GM21619 (cell line): Measurements from ENCODE around the gene TTLL1.
"Not testable (repeated sequence)": the region's sequence is repeated elsewhere in the genome, so short reads cannot be mapped to it uniquely, and the experiment has no call there.

Experiments
- ATAC-seq: cut with Tn5 transposase; IDR thresholded peaks from one replicate; pipeline ENCODE4 v1.9.1; 2021; ENCODE audit not compliant: unreplicated experiment

The TTLL1 gene

DNA sequence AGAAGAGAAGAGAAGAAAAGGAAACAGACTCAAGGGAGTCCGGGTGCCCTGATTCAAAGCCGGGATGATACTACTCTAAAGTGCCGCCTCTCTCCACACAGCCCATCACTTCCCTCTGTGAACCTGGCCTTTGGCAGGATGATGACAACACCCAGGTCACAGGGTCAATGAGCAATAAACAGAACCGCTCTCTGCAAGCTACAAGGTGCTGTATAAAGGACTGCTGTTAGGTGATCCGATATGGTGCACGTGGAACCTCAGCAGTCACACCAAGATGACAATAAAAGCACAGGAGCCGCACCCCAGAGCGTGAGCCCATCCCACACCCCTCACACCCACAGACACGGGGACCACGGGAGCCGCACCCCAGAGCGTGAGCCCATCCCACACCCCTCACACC is 10.7 kb downstream of the TTLL1 start:
- ATAC-seq = no peak

DNA sequence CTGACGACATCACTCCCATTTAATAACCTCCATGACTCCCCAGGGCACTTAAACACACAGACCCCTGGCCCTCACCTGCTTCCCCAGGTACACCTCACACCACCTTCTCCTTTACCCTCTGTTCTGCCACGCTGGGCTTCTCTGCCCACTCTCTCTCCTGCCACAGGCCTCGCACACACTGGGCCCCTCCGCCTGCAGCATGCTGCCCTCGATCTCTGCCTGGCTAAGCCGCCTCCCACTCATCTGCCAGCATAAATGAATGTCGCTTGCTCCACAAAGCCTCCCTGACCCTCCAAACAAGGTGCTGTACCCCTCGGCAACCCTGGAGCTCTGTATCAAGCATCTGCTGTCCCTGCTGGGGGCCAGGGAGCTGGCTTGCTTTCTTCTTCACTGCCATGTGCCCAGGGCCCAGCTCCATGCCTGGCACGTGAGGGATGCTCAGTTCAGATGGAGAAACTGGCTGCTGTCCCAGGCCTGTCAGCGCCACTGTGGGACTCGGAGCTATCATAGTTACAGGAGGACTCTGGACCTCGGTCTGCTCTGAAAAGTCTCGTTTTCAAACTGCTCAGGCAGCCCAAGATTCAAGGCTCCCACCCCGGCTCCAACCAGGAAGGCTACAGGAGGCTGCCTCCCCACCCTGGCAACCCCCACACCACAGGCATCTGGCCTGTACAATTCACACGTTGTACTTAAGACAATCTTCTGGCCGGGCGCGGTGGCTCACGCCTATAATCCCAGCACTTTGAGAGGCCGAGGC is 11.9 kb downstream of the TTLL1 start:
- no peak for ATAC-seq

DNA sequence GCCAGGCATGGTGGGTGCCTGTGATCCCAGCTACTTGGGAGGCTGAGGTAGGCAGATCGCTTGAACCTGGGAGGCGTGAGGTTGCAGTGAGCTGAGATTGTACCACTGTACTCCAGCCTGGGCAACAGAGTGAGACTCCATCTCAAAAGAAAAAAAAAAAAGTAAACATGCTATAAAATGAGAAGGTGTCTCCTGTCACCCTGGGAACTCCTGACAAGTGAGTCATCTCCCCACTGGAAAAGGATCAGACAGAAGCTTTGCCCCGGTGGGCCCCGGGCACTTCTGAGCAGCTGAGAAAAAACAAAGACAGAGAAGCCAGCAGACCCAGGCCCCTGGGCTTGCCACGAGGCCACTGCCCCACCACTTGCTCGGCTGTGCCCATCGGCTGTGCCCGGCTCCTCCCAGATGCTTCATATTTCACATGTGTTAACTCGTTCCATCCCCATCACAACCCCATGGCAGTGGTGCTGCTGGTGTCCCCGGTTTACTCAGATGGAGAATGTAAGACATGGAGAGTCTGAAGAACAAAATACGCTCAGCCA is 22.3 kb downstream of the TTLL1 start:
- no peak for ATAC-seq

DNA sequence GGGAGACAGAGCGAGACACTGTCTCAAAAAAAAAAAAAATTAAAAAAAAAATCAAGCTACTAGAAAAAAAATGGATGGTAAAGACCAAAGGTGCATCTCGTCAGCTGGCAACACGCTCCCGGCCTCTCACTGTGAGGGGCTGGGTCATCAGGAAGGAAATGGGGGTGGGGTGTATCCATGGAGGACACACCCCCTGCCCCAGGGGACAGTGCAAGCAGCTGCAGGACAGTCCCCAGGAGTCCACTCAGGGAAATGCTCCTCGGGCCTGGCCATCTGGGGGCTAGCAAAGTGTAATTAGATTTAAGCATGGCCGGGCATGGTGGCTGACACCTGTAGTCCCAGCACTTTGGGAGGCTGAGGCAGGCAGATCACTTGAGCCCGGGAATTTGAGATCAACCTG is 23.1 kb downstream of the TTLL1 start:
- no peak for ATAC-seq

DNA sequence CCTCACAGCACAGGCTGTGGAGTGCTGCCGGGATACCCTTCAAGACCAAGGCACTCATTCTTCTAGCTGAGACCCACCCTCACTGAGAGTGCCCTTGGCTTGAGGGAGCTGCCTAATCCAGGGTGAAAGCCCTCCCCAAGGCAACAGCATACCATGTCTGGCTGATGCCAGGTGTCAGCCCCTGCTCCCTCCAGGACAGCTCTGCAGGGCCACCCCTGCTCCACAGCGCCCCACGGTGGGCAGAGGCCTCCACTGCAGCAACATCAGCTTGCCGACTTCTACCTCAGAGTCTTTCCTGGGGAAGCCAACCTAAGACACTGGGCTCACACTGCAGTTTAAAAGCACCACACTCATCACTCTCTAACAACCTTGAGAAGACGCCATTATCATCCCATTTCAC is 29.0 kb downstream of the TTLL1 start:
- no peak for ATAC-seq

DNA sequence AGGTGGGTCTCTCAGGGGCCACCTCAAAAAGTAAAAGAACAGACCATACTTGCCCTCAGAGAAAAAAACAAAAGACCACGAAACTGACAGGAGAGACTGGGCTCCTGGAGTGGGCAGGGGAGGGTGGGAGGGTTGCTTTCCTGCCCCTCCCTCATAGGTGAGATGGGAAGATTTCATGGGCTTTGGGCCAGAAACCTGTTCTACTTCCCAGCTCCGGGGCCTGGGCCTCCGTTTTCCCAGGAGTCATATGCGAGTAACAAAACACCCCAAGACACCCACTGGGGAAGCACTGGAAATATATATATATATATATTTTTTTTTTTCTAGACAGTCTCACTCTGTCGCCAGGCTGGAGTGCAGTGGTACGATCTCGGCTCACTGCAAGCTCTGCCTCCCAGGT is 31.6 kb downstream of the TTLL1 start:
- no peak for ATAC-seq

DNA sequence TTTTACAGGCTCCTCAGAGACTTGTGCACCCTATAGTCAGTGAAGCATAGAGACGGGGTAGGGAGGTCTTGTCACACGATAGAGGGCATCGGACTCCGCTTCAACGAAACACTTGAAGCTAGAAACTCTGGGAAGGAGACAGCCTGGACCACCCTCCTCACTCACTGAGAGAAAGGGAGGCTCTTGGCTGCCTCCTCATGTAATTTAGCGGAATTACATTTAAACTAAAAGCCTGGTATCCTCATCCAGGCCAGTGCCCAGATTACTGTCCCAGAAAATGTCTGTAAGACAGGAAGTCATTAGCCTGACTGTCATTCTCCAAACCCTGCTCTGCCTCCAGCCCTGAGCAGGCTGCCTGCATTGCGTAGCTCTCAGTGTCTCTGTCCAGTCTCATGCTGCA is 36.0 kb downstream of the TTLL1 start:
- ATAC-seq = no peak

DNA sequence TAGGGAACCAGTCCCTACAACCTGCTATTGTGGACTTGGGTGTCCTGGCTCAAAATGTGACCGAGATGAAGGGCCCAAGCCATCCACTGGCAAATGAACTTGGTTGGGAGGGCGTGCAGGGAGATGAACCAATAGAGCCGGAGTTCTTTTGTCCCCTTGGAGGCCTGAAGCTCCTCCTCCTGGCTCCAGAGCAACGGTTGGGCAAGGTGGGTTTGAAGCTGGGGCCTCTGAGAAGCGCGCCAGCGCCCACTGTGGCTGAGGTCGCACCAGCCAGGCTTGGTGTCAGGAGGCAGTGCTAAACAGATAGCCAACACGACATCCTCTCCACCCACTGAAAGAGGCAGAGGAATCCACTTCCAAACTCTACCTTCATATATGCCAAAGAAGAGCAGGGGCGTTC is 38.2 kb downstream of the TTLL1 start:
- no peak for ATAC-seq

DNA sequence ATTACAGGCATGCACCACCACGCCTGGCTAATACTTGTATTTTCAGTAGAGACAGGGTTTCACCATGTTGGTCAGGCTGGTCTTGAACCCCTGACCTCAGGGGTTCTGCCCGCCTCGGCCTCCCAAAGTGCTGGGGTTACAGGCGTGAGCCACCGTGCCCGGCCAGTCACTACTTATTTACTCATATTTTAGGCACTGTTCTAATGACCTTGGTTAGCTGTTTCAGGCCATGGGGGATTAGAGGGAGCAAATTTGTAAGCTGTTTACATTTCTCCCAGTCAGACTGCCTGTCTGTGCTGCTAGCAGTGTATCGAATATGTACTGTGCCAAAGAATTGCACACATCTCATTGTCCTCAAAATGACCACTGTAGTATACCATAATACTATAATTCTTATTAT is 41.6 kb downstream of the TTLL1 start:
- no peak for ATAC-seq

DNA sequence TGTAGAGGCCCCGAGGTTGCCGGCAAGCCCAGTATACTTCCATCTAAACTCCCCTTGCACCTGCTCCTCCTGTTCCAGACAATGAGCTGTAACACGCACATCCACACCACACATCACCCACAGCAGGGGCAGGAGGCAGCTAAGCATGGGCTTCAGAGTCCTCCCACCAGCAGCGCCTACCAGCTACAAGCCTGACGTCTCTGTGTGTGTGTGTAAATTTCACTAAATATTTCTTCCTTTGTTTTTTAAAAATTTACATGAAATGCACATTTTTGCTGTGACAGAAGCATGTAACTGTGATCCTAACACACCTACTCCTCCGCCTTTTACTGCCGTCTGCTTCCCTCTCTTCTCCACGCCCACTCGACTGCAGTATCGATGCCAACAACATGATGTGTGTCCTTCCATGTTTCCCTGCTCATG is 44.9 kb downstream of the TTLL1 start:
- no peak for ATAC-seq

DNA sequence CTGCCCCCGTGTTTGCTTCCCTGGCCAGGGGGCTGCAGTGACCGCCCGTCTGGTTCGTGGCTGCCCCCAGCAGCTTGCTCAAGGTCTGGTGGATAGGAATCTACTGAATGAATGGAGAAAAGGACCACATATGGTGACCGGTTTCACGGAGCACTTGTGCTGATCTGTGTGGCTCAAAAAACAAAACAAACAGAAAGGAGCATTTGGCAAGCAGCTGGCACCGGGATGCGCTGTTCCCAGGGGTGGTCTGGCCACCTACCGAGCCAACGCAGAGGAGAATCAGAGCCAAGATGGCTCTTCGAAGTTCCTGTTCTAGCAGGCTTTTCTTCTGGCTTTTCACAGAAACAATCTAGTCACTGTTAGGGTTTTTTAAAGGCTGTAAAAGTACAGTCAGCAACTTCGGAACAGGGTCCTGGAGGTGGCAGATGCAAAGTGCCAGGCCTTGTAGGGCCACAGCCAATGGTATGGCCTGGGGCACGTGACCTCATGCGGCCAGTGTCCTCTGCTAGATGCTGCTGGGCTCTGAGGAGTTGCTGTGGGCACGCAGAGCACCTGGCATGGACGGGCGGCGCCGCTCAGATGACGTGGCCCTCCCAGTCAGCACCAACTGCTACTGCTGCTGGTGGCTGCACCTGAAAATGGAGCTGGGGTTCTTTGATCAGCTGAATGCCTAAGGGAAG is 47.0 kb downstream of the TTLL1 start:
- no peak for ATAC-seq

DNA sequence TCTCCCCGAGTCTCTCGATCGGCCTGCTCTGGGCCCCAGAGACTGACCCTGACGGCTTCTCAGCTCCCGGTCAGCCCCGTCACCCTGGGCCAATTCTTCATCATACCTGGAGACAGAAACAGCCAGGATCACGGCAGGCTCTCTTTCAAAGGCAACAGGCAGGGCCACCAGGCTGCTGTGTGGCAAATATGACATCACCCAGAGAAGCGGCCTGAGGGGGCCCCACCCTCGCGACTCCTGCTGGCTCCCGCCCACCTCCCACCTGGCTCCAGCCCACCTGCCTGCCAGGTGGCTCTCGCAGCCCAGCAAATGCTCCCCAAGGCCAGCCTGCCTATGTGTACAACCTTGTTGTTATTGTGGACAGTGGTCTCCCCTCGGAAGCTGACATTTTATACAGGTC is 49.4 kb downstream of the TTLL1 start:
- no peak for ATAC-seq

DNA sequence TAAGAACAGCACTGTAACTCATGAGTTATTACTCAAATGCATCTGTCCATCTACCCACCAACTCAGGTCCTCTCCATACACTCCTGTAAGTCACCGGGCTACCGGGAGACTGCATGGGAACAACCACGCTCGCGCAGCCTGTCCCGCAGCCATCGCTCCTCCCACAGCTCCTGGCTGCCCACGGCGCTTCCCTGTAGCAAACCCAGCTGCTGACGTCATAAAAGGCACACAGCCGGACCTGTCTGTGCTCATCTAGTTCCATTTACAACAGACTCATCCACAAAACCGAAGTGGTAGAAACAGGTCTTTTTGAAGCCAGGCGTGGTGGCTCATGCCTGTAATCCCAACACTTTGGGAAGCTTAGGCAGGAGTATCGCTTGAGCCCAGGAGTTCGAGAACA is 50.9 kb downstream of the TTLL1 start:
- ATAC-seq = no peak

DNA sequence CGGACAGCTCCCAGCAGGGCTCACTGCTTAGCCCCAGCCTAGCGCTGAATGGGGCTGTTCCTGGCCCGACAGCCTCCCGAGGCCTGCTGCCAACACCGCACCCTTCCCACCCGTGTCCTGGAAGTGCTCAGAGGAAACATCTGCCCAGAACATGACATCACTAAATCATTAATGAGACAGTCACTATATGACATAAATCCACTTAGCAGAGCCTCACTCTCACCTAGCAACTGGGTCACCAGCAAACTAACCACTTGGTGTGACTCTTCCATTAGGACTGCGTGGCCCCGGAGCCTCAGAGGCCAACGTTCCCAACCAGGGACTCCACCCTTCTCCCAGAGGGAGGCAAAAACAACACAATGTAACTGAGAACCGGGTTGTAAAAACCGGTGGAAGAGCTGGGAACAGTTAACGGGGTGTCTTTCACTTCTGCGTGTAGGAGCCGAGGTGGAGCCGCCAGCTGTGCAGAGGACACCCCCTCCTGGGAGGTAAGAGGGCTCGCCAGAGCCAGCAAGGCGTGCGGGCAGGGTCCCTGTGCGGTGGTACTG is 52.8 kb downstream of the TTLL1 start:
- no peak for ATAC-seq

DNA sequence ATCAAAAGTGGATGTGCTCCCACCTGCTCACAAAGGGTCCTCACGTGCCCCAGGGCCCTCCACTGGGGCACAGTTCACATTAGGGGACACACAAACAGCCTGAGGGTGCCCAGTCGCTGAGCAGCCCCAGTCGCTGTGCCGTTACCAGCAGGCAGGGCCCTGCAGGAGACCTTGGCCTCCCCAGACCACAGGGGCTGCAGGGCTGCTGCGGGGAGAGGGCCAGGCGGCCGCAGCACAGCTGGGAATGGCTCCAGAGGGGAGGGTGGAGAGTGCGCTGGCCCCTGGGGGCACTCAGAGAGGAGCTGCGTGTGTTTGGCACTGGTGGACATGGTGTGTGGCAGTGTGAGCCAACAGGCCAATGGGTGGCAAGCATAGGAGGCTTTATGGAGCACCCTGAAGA is 53.9 kb downstream of the TTLL1 start:
- no peak for ATAC-seq

DNA sequence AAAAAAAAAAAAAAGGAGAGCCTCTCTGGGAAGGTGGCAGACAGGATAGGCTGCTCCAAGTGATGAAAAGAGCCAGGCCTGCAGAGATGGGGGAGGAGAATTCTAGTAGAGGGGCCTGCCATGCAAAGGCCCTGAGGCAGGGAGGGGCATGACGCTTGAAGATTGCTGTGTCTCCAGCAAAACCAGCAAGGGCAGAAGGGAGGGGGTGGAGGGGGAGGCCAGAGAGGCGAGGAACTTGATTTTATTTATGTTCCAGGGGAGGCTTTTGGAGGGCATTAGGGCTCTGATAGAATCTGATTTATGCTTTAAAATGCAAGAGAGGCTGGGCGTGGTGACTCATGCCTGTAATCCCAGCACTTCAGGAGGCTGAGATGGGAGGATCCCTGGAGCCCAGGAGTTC is 57.6 kb downstream of the TTLL1 start:
- no peak for ATAC-seq

DNA sequence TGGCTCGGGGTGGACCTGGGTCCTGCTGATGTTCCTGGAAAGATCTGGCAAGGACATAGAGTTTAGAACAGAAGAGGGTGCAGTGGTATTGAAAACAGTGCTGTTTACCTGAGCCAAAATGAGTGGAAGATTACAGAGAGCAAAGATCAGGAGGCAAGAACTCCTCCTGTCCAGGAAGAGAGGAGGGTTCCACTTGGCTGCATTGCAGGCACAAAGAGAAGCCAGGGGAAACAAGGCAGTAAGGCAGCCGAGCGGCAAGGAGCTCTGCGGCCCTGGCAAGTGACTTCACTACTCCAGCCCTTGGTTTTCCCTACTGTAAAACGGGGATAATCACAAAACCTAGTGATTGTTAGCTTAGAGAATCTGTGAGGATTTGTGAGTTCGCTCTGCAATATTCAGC is 70.6 kb downstream of the TTLL1 start:
- no peak for ATAC-seq

DNA sequence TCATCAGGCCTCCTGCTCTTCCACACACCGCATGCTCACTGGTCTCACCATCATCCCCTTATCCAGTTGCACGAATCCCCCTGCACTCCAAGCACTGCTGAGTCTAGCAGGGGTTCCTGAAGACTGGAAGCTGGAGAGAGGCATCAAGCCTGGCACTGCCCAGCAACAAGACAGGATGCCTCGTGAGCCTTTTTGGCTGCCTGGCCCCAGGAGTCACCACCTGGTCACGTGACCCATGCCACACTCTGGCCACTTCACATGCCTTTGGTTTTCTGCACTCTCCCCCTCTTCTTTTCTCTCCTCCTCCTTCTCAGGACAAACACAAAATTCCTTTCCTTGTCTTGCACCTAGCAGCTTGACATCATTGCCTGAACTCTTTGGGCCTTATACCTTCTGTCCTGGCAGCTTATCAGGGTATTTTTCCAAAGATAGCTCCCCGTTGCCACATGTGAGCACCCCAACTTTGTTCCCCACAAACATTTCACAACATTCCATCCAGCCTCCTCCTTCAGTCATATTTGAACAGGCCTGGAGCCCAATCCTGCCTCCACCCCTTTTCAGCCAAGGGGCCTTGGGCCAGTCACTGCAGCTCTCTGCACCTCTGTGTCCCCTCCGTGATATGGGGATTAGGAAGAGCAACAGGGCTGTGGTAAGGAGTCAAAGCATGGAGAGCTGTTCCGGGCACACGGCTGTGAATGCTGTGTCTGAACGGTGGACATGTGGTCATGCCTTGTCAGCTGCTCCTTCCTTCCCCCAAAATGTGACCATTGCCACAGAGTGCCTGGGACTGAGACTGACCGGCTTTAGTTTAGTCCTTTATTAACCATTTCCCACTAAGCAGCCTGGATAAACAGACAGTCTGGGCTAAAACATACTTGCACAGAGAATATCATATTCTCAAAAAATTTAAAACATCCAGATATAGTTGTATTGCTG is 71.4 kb downstream of the TTLL1 start:
- no peak for ATAC-seq

DNA sequence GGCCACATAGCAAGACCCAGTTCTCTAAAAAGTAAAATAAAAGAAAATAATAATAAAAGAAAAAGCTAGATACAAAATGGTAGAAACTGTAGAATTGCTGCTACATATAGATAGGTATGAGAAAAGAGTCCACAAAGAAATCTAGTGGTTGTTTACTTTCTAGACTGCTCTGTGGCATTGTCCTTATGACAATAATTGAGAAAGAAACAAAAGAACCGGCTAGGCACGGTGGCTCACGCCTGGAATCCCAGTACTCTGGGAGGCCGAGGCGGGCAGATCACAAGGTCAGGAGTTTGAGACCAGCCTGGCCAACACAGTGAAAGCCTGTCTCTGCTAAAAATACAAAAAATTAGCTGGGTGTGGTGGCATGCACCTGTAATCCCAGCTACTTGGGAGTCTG is 73.0 kb downstream of the TTLL1 start:
- not testable (repeated sequence) for ATAC-seq

DNA sequence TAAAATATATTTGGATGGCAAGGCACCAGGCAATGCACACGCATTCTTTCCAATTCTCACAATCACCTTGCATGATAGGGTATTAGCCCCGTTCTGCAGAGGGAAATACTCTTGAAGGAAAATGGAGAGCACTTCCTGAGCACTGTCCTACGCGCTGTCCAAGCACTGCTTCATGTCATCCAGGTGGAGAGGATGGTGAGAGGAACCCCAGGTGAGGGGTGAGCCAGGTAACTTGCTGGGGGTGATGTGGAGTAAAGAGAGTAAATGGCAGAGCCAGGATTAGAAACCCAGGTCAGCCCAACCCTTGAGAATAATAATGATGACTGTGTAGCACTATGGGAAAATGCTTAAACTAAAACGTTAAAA is 73.5 kb downstream of the TTLL1 start:
- no peak for ATAC-seq
